GM12873 (cell line): ENCODE data around the gene B4GALT6.

Experiments used
- CTCF ChIP-seq: IDR thresholded peaks from 2 replicates; pipeline ENCODE4 v1.5.1; 2012; ENCODE audit warnings: low read depth, mild to moderate bottlenecking, moderate library complexity, low read length, control low read depth; ENCODE audit not compliant: insufficient read depth; ENCODE audit errors: missing control alignments

The B4GALT6 gene

GRCh38 chr18:31626409-31626808 is 58.0 kb downstream of the B4GALT6 start:
- TF ChIP-seq CTCF: peak; percentile 2

- TF ChIP-seq CTCF: no peak
Observed at GRCh38 chr18:31624892-31625640, 59.3 kb downstream of the B4GALT6 start.

GRCh38 chr18:31619291-31619690 is 65.1 kb downstream of the B4GALT6 start:
- no peak for TF ChIP-seq CTCF

- TF ChIP-seq CTCF: no peak
Observed at GRCh38 chr18:31618801-31619200, 65.6 kb downstream of the B4GALT6 start.

- TF ChIP-seq CTCF: no peak
Observed at GRCh38 chr18:31617031-31617717, 67.2 kb downstream of the B4GALT6 start.

GRCh38 chr18:31616586-31616985 is 67.8 kb downstream of the B4GALT6 start:
- TF ChIP-seq CTCF: no peak

- no peak for TF ChIP-seq CTCF
Observed at GRCh38 chr18:31614044-31614443, 70.3 kb downstream of the B4GALT6 start.
